Bronchial smooth muscle cell (primary cell): ENCODE results near the gene CCDC91. TPM values are rescaled to one million over a fixed set of nuclear protein-coding genes. Genes with fewer than 3 reads are reported as not detected.

ENCODE experiments used
- total RNA-seq: library from RNA; depleted of rRNA; stranded (reverse); fragments of >200 nt; gene quantifications from 2 replicates; pipeline ENCODE4 v1.2.1, GENCODE V29; 2014

CCDC91 gene
- total RNA-seq, result 23.4 and 24.9 TPM in 2 replicates

GRCh38 chr12:28190321-28191050, at the start of gene CCDC91:
CCDC91 (plus strand) TSS chr12:28190456; CDS start chr12:28257216, 66,760 bp downstream.

Other genes starting within 250 kb of the CCDC91 start
- gene PTHLH, start 217.7 kb upstream of the CCDC91 start, total RNA-seq, result 0.17 and 0.47 TPM in 2 replicates